Measurements from ENCODE around the gene POLN. TPM values are rescaled to one million over a fixed set of nuclear protein-coding genes. Genes with fewer than 3 reads are reported as not detected.

Gene POLN
- total RNA-seq, 2 donors from 2014 or later: 1.6 to 2.8 TPM

GRCh38 chr4:2101346-2102044 lies 140.4 kb downstream of the POLN start:
- H3K9me3 ChIP-seq: no peaks in the 10 kb centered on the region
- no peak for DNase-seq
- H3K36me3 ChIP-seq: no peaks in the 10 kb centered on the region
- intact Hi-C loops (cut with DNase I): no loop called here
- H3K27ac ChIP-seq: no peak overlapping the region
- H3K4me3 ChIP-seq: no peak overlapping the region
- TF ChIP-seq, protein P1, sequence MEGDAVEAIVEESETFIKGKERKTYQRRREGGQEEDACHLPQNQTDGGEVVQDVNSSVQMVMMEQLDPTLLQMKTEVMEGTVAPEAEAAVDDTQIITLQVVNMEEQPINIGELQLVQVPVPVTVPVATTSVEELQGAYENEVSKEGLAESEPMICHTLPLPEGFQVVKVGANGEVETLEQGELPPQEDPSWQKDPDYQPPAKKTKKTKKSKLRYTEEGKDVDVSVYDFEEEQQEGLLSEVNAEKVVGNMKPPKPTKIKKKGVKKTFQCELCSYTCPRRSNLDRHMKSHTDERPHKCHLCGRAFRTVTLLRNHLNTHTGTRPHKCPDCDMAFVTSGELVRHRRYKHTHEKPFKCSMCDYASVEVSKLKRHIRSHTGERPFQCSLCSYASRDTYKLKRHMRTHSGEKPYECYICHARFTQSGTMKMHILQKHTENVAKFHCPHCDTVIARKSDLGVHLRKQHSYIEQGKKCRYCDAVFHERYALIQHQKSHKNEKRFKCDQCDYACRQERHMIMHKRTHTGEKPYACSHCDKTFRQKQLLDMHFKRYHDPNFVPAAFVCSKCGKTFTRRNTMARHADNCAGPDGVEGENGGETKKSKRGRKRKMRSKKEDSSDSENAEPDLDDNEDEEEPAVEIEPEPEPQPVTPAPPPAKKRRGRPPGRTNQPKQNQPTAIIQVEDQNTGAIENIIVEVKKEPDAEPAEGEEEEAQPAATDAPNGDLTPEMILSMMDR (IDR thresholded peaks at IDR 0.05): no peak
- no peaks in the 10 kb centered on the region for H3K27me3 ChIP-seq
- H3K9ac ChIP-seq (ENCODE audit: low read depth in 2 of 2, low read length in 2 of 2): no peak overlapping the region
- no peaks in the 10 kb centered on the region for H3K4me1 ChIP-seq

GRCh38 chr4:2096073-2096609 lies 145.8 kb downstream of the POLN start:
- Histone ChIP-seq H3K27me3 (no peaks in the 10 kb centered on the region), H3K36me3 (no peaks in the 10 kb centered on the region), H3K4me1 (no peaks in the 10 kb centered on the region), H3K4me3 (no peak overlapping the region), H3K9me3 (no peaks in the 10 kb centered on the region), H3K9ac (ENCODE audit: low read depth in 2 of 2, low read length in 2 of 2) (no peak overlapping the region), H3K27ac (no peak overlapping the region)
- TF ChIP-seq, protein P1 (IDR thresholded peaks at IDR 0.05): no peak
- DNase-seq: no peak
- intact Hi-C loops (cut with DNase I): no loop called here

DNA sequence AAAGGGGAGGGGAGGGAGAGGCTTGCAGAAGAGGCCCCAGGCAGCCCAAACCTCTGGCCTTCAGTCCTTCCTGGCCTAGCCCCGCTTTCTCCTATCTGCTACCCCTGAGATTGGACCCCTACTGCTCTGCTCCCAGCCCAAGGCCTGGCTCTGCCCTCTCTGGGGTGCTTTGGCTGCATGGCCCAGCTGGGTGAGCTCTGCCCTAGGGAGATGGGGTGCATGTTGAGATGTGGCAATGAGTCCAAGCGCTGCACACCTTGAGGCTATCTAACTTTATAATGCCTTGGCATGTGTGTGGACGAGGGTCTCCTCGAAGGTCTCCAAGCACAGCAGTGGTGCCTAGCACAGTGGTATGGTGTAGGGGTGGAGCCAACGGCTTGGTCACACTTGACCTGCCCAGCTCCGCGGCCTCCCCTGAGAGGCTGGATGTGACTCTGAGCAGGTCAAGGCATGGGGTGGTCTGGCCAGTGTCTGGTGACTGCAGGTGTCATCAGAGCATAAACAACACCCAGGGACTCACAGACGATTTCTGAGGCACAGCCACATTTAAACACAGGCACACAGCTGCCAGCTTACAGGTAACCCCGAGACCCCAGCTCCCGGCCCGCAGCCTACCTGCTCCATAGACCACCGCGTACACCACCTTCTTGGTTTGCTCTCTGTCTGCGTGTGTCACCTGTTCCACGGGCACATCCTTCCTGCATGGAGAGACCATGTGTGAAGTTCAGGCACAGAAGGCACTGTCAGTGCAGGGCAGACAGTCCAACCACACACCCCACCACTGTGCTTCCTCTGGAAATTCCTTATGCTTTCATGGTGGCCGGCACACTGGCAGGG lies 146.5 kb downstream of the POLN start:
- Histone ChIP-seq H3K9ac (ENCODE audit: low read depth in 2 of 2, low read length in 2 of 2) (no peak overlapping the region), H3K36me3 (no peaks in the 10 kb centered on the region), H3K4me1 (no peaks in the 10 kb centered on the region), H3K27me3 (no peaks in the 10 kb centered on the region), H3K4me3 (no peak overlapping the region), H3K27ac (no peak overlapping the region), H3K9me3 (no peaks in the 10 kb centered on the region)
- TF ChIP-seq, protein P1 (IDR thresholded peaks at IDR 0.05): no peak
- no peak for DNase-seq
- intact Hi-C loops (cut with DNase I): no loop called here

GRCh38 chr4:2094545-2094944 lies 147.4 kb downstream of the POLN start:
- no peak for DNase-seq
- TF ChIP-seq, protein P1 (IDR thresholded peaks at IDR 0.05): no peak
- Histone ChIP-seq H3K9ac (ENCODE audit: low read depth in 2 of 2, low read length in 2 of 2) (no peak overlapping the region), H3K4me1 (no peaks in the 10 kb centered on the region), H3K9me3 (no peaks in the 10 kb centered on the region), H3K27me3 (no peaks in the 10 kb centered on the region), H3K27ac (no peak overlapping the region), H3K4me3 (no peak overlapping the region), H3K36me3 (no peaks in the 10 kb centered on the region)
- intact Hi-C loops (cut with DNase I): no loop called here

DNA sequence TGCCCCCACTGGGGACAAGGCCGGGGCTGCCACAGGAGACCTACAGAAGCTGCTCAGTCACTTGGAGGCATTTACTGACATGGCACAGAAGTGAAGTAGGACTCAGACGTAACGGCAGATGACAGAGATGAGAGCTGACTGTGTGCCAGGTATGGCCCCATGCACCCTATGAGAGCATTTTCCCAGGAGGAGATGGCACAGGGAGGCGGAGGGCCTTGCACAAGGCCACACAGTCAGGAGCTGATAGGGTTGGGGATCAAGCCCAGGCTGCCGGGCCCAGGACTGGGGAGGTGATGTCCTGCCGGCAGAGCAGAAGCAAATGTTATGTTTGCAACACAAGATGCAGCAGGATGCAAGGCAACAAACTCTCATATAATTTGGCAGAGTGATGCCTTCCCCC lies 148.7 kb downstream of the POLN start:
- Histone ChIP-seq H3K27ac (no peak overlapping the region), H3K9me3 (no peaks in the 10 kb centered on the region), H3K4me1 (no peaks in the 10 kb centered on the region), H3K4me3 (no peak overlapping the region), H3K36me3 (no peaks in the 10 kb centered on the region), H3K9ac (ENCODE audit: low read depth in 2 of 2, low read length in 2 of 2) (no peak overlapping the region), H3K27me3 (no peaks in the 10 kb centered on the region)
- TF ChIP-seq, protein P1 (IDR thresholded peaks at IDR 0.05): no peak
- intact Hi-C loops (cut with DNase I): no loop called here
- DNase-seq: no peak
